RPMI8226 (cell line): ENCODE results near the gene F3.
A peak's percentile ranks its signal among the peaks of the same experiment; 100 is the strongest.

Experiments
- DNase-seq: peaks from one replicate; pipeline ENCODE4 v3.0.0-alpha.2; 2015

F3 gene

GRCh38 chr1:94551449-94551848 is 9.9 kb upstream of the F3 start:
- DNase-seq, result no peak

GRCh38 chr1:94550800-94551241 is 9.3 kb upstream of the F3 start:
- no peak for DNase-seq

DNA sequence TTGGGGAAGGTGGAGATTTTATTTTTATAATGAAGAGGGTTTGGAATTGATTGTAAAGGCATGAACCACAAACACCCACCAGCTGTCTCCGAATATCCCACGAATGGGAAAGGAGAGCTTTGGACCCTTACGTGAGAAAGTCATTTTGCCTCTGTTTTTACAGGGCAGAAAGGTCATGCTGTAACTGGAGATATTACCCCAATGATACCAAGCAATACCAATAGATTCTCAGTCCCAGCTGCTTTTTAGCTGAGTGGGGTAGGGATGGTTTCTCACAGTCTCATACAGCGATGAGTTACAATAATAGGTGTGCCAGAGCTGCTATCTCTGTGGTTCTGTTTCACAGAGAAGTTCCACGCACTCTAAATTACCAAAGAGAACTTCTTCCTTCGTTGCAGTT is 8.8 kb upstream of the F3 start:
- no peak for DNase-seq

DNA sequence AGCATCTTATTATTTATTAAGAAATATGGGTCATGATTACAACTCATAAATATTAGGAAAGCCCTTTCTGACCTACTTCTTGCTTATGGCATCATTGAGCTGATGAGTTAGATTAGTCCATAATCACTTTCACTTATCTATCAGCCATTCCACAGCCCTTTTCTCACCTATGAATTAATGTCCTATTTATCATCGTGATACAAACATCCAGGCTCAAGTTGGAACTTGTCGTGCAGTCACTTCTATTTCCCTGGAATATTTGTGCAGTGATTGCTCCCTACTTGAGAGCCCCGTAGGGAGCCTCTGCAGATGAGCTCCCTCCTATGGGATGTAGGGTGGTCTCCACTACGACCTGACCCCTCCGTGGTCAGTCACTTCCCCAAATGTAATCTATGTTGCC is 8.1 kb upstream of the F3 start:
- no peak for DNase-seq

DNA sequence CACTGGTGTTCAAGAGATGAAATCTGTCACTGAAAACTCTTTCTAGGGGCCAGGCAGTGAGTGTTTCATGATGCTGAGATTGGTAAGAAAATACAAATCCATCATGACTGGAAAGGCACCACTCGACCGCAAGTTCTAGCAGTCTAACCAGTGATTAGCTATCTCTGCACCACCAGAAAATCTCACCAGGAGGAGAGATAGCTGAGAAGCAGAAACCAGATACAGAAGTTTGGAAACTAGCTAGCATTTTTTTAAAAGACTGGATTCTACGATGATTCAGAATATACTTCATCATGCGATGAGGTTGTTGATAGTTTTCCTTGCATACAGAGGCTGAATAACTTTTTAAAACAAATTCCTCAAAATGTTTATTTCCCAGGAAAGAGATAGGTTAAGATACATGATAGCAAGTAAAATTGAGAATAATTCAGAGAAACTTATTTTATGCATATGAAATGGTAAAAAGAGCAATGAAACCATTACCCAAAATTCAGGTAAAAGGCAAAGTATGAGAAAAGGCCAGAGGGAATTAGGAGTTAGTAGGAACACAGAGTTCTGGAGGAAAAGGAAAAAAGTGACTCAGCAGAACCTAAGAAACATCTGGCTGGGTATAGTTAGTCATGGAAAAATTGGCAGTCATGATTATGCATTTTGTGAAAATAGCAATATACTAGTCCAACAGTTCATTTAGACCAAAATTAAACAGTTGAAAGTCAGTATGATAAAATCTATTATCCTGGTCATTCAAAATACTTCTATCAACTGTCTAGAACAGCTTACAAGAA is 3.3 kb upstream of the F3 start:
- no peak for DNase-seq

DNA sequence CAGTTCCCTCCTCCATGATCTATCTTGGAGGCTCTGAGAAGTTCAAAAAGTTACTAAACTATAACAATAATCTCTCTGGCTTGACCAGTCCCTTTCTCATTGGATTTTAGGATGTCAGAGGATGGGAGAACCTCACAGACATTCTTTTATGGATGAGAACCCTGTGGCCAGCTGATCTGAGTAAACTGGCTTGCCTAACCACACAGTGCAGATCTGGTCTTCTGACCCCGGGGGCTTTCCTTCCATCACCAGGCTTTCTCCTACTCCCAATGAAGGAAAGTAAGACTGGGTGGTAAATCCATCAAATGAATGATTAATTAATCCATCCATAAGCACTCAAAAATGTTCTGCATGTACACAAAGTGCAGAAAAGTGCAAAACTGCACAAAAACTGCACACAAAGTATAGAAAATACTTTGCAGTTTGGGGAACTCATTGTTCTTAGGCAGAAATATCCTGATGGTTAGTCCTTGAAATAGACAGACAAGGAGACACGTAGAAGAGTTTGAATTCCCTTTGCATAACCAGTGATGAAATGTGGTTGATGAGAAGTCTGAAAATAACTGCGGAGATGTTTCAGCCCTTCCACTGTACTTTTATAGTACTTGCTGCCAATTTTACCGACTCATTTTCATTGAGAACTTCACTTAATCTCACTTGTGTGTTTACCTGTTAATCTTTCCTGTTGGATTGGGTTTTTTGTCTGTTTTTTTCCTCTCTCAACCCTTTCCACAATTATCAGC is 2.5 kb upstream of the F3 start:
- DNase-seq, result no peak

DNA sequence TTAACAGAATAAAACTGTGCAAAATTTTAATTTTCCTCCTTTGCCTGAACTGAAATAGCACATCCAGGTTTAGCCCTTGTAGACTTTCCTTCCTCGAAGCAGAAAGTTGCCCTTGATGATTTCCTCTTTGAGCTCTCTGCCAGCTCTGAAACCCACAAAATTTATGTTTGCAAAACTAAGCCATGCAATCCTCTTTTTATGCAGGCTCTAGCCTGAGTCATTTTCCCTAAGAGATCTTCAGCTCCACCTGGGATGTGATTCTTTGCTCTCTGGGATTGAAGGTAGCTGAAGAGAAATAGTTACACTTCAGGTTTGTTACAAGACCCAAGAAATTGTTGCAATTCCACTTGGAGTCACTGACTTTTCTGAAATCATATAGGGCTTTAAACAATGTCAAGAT is 1.4 kb upstream of the F3 start:
- no peak for DNase-seq

DNA sequence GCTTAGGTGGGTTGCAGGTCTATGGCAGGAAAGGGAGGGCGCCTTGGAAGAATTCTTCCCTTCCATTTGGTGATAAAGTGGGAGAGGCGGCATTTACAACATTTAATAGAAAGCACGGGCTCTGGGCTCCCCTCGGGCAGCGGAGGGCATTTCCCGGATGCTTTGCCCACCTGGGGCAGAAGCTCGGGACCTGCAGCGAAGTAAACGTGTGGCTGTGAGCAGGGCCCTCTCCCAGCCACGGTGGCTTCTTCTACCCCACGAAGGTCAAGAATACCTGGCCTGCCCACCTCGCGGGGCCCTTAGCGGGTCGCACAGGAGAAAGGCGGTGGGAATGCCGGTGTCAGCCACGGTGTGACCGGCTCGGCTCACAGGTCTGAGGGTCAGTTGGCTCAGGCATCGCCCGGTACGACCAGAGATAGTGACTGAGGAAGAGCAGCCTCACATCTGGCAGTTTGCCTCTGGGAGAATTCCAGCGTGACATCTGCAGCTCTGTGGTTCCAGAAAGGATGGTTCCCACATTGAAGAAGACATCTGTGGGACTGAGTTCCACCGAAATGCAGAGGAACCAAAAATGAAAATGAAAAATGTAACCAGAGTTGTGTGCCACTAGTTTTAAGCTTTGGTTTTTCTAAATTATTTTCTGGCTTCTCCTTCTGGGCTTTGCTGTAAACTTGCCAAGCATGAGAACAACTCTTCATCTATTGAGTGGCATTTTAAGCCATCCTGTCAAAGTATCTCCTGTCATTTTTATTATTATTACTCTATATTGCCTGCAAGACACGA is 720 bp upstream of the F3 start:
- no peak for DNase-seq

DNA sequence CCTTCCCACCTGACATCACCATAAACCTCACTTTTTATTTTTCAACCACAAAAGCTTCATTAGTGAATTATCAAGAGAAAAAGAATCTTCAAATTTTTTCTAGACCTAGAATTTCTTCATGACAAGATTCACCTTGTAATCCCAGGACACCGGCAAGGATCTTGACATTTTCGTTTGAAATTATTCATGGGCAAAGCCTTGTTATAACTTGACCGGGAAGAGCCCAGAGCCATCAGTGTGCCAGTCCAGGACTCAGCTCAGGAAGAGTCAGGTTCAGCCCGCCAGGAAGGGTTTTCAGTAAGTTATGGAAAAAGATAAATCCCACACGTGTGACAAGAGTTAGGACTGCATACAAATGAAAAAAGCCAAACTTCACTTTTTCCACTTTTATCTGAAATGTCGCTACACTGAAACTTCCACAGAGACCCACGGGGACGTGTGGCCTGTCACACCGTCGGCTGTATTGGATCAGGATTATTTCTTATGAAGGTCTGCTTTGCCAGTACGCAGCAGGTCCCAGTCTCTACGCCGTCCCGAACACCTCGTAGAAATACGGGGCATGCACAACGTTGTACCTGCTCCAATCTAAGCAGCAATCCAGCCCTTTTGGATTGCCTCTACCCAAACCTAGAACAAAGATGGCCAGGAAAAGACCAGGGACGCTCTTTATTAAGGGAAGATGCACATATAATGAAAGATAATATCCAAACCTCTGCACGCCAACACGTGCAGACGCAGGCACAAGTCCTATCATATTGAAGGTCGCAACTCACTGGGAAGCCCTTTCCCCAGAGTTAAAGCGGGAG is 916 bp downstream of the F3 start:
- no peak for DNase-seq

GRCh38 chr1:94539496-94539895 is 2.1 kb downstream of the F3 start:
- no peak for DNase-seq

- DNase-seq, result no peak
These were observed 3.2 kb downstream of the F3 start for GRCh38 chr1:94538243-94538827.

GRCh38 chr1:94537254-94537653 is 4.3 kb downstream of the F3 start:
- DNase-seq, result no peak

DNA sequence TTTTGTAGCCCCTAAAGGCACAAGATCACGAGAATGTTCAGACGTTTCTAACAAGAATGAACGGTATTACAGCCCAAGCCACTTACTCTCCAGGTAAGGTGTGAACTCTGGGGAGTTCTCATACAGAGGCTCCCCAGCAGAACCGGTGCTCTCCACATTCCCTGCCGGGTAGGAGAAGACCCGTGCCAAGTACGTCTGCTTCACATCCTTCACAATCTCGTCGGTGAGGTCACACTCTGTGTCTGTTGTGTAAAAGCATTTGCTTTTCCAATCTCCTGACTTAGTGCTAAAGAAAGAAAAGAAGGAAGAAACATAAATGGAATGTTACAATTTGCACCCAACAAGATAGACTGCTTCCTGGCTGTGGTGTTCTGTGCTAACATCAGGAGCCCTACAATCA is 5.7 kb downstream of the F3 start:
- DNase-seq, result no peak

GRCh38 chr1:94535095-94535494 is 6.5 kb downstream of the F3 start:
- no peak for DNase-seq

- DNase-seq, result no peak
These were observed 9.5 kb downstream of the F3 start for GRCh38 chr1:94532077-94532476.

DNA sequence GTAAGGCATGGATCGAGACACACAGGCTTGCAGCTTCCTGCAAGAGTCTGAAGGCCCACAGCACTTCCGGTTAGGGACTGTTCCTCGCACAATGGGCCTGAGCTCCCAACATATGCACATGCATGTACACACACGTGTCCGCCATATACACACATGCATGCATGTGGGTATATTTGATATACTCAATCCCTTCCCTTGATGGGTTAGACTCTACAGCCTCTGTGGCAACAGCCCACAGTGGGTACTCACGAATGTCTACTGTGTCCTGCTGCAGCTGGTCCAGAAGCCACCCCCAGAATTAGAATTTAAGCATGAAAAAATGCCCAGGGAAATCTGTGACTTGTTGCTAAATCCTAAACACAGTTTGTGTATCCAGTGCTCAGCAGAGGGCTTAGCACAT is 9.9 kb downstream of the F3 start:
- no peak for DNase-seq

DNA sequence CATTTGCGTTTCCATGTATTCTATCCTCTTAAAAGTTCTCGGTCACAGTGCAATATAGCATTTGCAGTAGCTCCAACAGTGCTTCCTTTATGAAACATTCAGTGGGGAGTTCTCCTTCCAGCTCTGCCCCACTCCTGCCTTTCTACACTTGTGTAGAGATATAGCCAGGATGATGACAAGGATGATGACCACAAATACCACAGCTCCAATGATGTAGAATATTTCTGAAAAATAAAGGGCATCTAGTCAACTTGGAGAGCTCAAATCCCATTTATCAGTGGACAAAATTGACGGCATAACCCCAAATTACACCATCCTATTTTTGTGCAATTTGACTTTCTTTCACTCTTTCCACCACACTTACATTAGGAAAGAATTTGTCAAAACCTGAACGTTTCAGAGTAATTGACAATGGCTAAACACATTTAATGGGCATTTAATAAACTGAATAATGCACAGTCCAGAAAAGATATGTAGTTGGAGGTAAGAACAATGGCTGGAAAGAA is 11.1 kb downstream of the F3 start:
- DNase-seq, result no peak

GRCh38 chr1:94529416-94529815 is 12.1 kb downstream of the F3 start:
- DNase-seq, result no peak

GRCh38 chr1:94528826-94529225 is 12.7 kb downstream of the F3 start:
- DNase-seq, result no peak

DNA sequence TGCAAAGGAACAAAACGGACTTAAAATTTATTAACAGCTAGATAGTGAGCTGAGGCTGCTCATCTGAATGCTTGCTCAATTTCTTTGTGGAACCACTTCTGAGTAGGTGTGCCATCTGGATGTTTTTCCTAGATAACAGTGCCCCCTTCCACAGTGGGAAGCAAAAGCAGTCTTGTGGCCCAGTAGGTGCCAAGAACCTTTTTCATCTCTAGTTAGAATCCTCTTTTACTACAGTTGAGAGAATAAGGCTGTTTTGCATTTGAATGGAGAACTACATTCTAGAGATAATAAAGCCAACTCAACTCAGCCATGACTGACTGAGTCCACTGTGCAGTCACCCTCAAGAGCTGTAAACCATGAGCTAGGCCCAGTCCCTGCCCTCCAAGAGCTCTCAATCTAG is 13.3 kb downstream of the F3 start:
- DNase-seq, result no peak

DNA sequence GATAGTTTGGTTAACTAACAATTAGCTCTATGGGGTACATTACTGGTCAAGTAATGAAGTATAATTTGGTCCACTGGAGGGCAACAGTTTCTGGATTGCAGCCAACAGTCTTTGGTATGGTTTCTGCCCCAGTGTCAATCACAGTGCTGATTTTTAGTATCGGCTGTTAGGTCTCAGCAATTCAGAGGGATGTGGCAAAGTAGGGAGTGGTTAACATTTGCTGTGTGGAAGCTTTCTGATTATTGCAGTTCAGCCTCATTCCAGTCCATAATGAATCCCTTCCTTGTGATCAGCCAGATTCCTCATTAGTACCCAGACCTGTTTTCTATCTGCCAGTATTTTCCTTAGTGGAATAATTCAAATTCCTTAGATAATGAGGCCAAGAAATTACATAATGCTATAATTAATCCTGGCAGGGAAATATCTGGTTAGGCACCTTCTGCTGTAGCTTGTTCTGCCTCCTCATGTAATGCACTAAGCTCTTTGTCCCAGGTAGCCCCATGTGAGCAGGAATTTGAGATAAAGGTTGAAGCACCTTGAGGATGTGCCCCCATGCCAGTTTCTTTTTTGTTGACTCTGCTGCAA is 14.0 kb downstream of the F3 start:
- peak; percentile 39 for DNase-seq
